ENCODE results near the gene LRTM1. TPM values are rescaled to one million over a fixed set of nuclear protein-coding genes. Genes with fewer than 3 reads are reported as not detected.

LRTM1 gene
- total RNA-seq, 2 donors from 2014 or later: not detected

GRCh38 chr3:54918516-54918915, 9.3 kb downstream of the LRTM1 start:
- WGBS, 2 donors: 84 to 94% methylated on average over 8 to 12 of the region's 12 CpGs
- no peak for ATAC-seq
- Histone ChIP-seq H3K27me3 (no peaks in the 10 kb centered on the region), H3K4me1 (no peaks in the 10 kb centered on the region), H3K27ac (no peak overlapping the region), H3K36me3 (replicated peaks in 1 of 2; ENCODE audit: insufficient read depth in 1 of 2, low read depth in 2 of 2) (no peaks in the 10 kb centered on the region), H3K9me3 (no peaks in the 10 kb centered on the region), H3K4me3 (no peak overlapping the region)
- DNase-seq: no peak
- TF ChIP-seq POLR2A (IDR thresholded peaks at IDR 0.05): no peak
- TF ChIP-seq, protein P1, sequence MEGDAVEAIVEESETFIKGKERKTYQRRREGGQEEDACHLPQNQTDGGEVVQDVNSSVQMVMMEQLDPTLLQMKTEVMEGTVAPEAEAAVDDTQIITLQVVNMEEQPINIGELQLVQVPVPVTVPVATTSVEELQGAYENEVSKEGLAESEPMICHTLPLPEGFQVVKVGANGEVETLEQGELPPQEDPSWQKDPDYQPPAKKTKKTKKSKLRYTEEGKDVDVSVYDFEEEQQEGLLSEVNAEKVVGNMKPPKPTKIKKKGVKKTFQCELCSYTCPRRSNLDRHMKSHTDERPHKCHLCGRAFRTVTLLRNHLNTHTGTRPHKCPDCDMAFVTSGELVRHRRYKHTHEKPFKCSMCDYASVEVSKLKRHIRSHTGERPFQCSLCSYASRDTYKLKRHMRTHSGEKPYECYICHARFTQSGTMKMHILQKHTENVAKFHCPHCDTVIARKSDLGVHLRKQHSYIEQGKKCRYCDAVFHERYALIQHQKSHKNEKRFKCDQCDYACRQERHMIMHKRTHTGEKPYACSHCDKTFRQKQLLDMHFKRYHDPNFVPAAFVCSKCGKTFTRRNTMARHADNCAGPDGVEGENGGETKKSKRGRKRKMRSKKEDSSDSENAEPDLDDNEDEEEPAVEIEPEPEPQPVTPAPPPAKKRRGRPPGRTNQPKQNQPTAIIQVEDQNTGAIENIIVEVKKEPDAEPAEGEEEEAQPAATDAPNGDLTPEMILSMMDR (IDR thresholded peaks at IDR 0.05): no peak
- intact Hi-C loops (cut with DNase I): no loop called here

DNA sequence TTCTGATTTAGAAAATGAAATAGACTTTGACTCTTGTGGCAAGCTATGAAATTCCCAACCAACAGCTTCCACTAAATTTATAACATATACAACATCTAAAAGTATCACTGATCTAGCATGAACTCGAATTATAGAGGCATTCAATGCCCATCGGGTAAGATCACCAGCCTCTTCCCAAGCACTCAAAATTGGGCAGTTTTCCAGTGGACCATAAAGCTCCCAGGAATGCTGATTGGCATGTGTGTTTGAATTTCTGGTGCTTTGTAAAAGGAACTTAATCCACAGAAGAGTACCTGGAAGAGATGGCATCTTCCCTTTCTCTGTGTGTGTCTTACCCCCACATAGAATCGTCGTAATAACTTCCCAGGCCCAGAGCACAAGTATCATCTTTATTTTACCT, 10.0 kb downstream of the LRTM1 start:
- no peak for DNase-seq
- 68 to 86% methylated on average over 4 of the region's 4 CpGs for WGBS, 2 donors
- ATAC-seq: no peak
- Histone ChIP-seq H3K4me3 (no peak overlapping the region), H3K4me1 (no peaks in the 10 kb centered on the region), H3K27ac (no peak overlapping the region), H3K9me3 (no peaks in the 10 kb centered on the region), H3K27me3 (no peaks in the 10 kb centered on the region), H3K36me3 (replicated peaks in 1 of 2; ENCODE audit: insufficient read depth in 1 of 2, low read depth in 2 of 2) (no peaks in the 10 kb centered on the region)
- TF ChIP-seq, protein P1 (IDR thresholded peaks at IDR 0.05): no peak
- no peak for TF ChIP-seq POLR2A (IDR thresholded peaks at IDR 0.05)
- intact Hi-C loops (cut with DNase I): no loop called here

DNA sequence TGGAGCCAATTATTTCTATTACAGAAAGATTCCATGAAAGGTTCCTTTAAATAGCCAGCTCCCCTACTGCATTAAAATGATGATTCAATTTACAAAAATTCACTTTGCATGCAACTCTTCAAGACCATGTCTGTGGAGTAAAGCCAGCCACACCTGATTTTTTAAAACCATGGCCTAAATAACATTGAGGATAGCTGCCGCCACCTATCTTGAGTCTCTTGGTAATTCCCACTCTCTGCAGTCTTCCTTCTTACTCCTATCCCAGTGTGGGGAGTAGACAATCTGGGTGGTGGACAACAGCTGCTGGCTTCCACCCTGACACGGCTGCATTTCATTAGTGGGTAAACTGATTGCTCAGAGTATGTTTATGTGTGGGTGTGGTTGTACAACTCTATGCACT, 10.7 kb downstream of the LRTM1 start:
- no peak overlapping the region for H3K27ac ChIP-seq
- no peaks in the 10 kb centered on the region for H3K36me3 ChIP-seq (replicated peaks in 1 of 2; ENCODE audit: insufficient read depth in 1 of 2, low read depth in 2 of 2)
- H3K27me3 ChIP-seq: no peaks in the 10 kb centered on the region
- 89 to 97% methylated on average over 2 of the region's 2 CpGs for WGBS, 2 donors
- no peaks in the 10 kb centered on the region for H3K9me3 ChIP-seq
- ATAC-seq: no peak
- intact Hi-C loops (cut with DNase I): no loop called here
- no peaks in the 10 kb centered on the region for H3K4me1 ChIP-seq
- DNase-seq: no peak
- TF ChIP-seq, protein P1 (IDR thresholded peaks at IDR 0.05): no peak
- TF ChIP-seq POLR2A (IDR thresholded peaks at IDR 0.05): no peak
- H3K4me3 ChIP-seq: no peak overlapping the region

DNA sequence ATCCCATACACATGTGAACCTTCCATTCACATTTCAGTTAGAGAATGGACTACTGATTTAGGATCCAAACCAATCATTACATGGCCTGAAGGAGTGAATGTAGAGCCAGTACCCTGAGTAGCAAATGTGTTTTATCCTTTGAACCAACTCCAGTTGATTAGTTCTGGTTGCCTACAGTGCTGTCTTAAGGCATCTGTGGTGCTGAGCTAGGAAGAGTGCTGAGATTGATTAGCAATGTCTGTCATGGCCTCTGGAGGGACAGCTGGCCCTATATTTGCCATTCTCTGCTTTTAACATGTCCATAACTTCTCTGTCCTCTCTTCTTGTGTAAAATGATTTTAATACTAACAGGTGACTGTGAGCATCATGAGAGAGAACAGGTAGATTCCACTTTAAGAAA, 11.1 kb downstream of the LRTM1 start:
- no peak for DNase-seq
- no peaks in the 10 kb centered on the region for H3K9me3 ChIP-seq
- intact Hi-C loops (cut with DNase I): no loop called here
- TF ChIP-seq POLR2A (IDR thresholded peaks at IDR 0.05): no peak
- TF ChIP-seq, protein P1 (IDR thresholded peaks at IDR 0.05): no peak
- no peaks in the 10 kb centered on the region for H3K4me1 ChIP-seq
- no peak for ATAC-seq
- H3K27me3 ChIP-seq: no peaks in the 10 kb centered on the region
- H3K36me3 ChIP-seq (replicated peaks in 1 of 2; ENCODE audit: insufficient read depth in 1 of 2, low read depth in 2 of 2): no peaks in the 10 kb centered on the region
- no peak overlapping the region for H3K4me3 ChIP-seq
- no peak overlapping the region for H3K27ac ChIP-seq

- intact Hi-C loops (cut with DNase I): no loop called here
- no peak for DNase-seq
These were observed 11.9 kb downstream of the LRTM1 start for GRCh38 chr3:54915976-54916375.

More at GRCh38 chr3:54915976-54916375, 11.9 kb downstream of the LRTM1 start:
- ATAC-seq: no peak
- no peaks in the 10 kb centered on the region for H3K9me3 ChIP-seq
- no peaks in the 10 kb centered on the region for H3K36me3 ChIP-seq (replicated peaks in 1 of 2; ENCODE audit: insufficient read depth in 1 of 2, low read depth in 2 of 2)
- no peak overlapping the region for H3K27ac ChIP-seq
- no peak overlapping the region for H3K4me3 ChIP-seq
- no peak for TF ChIP-seq POLR2A (IDR thresholded peaks at IDR 0.05)
- TF ChIP-seq, protein P1 (IDR thresholded peaks at IDR 0.05): no peak
- WGBS, 2 donors: 72 to 86% methylated on average over 8 of the region's 8 CpGs
- H3K4me1 ChIP-seq: no peaks in the 10 kb centered on the region
- H3K27me3 ChIP-seq: no peaks in the 10 kb centered on the region

Measured in body of pancreas (tissue), 4 donors.